Measurements from ENCODE around the gene CCDC201. TPM values are rescaled to one million over a fixed set of nuclear protein-coding genes. Genes with fewer than 3 reads are reported as not detected.

Gene CCDC201
- total RNA-seq, 2 donors from 2014 or later: not detected

GRCh38 chr7:45902820-45903219 lies 29.9 kb upstream of the CCDC201 start:
- DNase-seq (ENCODE audit: low spot score) (no peak), ATAC-seq (ENCODE audit: insufficient number of reproducible peaks, low FRiP score, low read depth) (no peak)
- no peak for TF ChIP-seq CTCF (IDR thresholded peaks at IDR 0.05)
- H3K27ac ChIP-seq: no peak overlapping the region
- H3K4me3 ChIP-seq: no peak overlapping the region
- no peaks in the 10 kb centered on the region for H3K27me3 ChIP-seq (replicated peaks; ENCODE audit: insufficient read depth)
- H3K4me1 ChIP-seq (ENCODE audit: control insufficient read depth in 1 of 2, low read depth in 2 of 2): no peaks in the 10 kb centered on the region
- H3K36me3 ChIP-seq: no peaks in the 10 kb centered on the region
- no peaks in the 10 kb centered on the region for H3K9me3 ChIP-seq

GRCh38 chr7:45901566-45901965 lies 28.7 kb upstream of the CCDC201 start:
- Histone ChIP-seq H3K27ac (no peak overlapping the region), H3K4me3 (no peak overlapping the region), H3K9me3 (no peaks in the 10 kb centered on the region), H3K4me1 (ENCODE audit: control insufficient read depth in 1 of 2, low read depth in 2 of 2) (no peaks in the 10 kb centered on the region), H3K27me3 (replicated peaks; ENCODE audit: insufficient read depth) (no peaks in the 10 kb centered on the region), H3K36me3 (no peaks in the 10 kb centered on the region)
- TF ChIP-seq CTCF (IDR thresholded peaks at IDR 0.05): no peak
- no peak for ATAC-seq (ENCODE audit: insufficient number of reproducible peaks, low FRiP score, low read depth)
- DNase-seq (ENCODE audit: low spot score): no peak

- no peaks in the 10 kb centered on the region for H3K4me1 ChIP-seq (ENCODE audit: control insufficient read depth in 1 of 2, low read depth in 2 of 2)
- DNase-seq (ENCODE audit: low spot score): no peak
- H3K27me3 ChIP-seq (replicated peaks; ENCODE audit: insufficient read depth): no peaks in the 10 kb centered on the region
- TF ChIP-seq CTCF (IDR thresholded peaks at IDR 0.05): no peak
- H3K9me3 ChIP-seq: no peaks in the 10 kb centered on the region
- H3K4me3 ChIP-seq: no peak overlapping the region
- no peak for ATAC-seq (ENCODE audit: insufficient number of reproducible peaks, low FRiP score, low read depth)
- H3K36me3 ChIP-seq: no peaks in the 10 kb centered on the region
- H3K27ac ChIP-seq: no peak overlapping the region
Observed at GRCh38 chr7:45898222-45898621, 25.3 kb upstream of the CCDC201 start.

GRCh38 chr7:45897042-45897690 lies 24.3 kb upstream of the CCDC201 start:
- Histone ChIP-seq H3K27ac (no peak overlapping the region), H3K27me3 (replicated peaks; ENCODE audit: insufficient read depth) (no peaks in the 10 kb centered on the region), H3K4me1 (ENCODE audit: control insufficient read depth in 1 of 2, low read depth in 2 of 2) (no peaks in the 10 kb centered on the region), H3K36me3 (no peaks in the 10 kb centered on the region), H3K4me3 (no peak overlapping the region), H3K9me3 (no peaks in the 10 kb centered on the region)
- DNase-seq (ENCODE audit: low spot score) (no peak), ATAC-seq (ENCODE audit: insufficient number of reproducible peaks, low FRiP score, low read depth) (no peak)
- TF ChIP-seq CTCF (IDR thresholded peaks at IDR 0.05): no peak

- Histone ChIP-seq H3K27me3 (replicated peaks; ENCODE audit: insufficient read depth) (no peaks in the 10 kb centered on the region), H3K27ac (no peak overlapping the region), H3K9me3 (no peaks in the 10 kb centered on the region), H3K4me1 (ENCODE audit: control insufficient read depth in 1 of 2, low read depth in 2 of 2) (no peaks in the 10 kb centered on the region), H3K4me3 (no peak overlapping the region), H3K36me3 (no peaks in the 10 kb centered on the region)
- no peak for TF ChIP-seq CTCF (IDR thresholded peaks at IDR 0.05)
- DNase-seq (ENCODE audit: low spot score) (no peak), ATAC-seq (ENCODE audit: insufficient number of reproducible peaks, low FRiP score, low read depth) (no peak)
Observed at GRCh38 chr7:45894665-45895062, 21.8 kb upstream of the CCDC201 start.

Measured in thoracic aorta (tissue), 2 donors.